GM10266 (cell line): ENCODE measurements around the gene SLC39A11.

Source experiments
- DNase-seq: peaks from one replicate; pipeline ENCODE4 v3.0.0; 2012; ENCODE audit errors: extremely low spot score
- TF ChIP-seq, protein P1 (sequence below): IDR thresholded peaks from 2 replicates; pipeline ENCODE4 v1.5.1; 2012; ENCODE audit warnings: mild to moderate bottlenecking, low read depth; ENCODE audit not compliant: control insufficient read depth, insufficient read depth; ENCODE audit errors: missing control alignments

Gene SLC39A11

DNA sequence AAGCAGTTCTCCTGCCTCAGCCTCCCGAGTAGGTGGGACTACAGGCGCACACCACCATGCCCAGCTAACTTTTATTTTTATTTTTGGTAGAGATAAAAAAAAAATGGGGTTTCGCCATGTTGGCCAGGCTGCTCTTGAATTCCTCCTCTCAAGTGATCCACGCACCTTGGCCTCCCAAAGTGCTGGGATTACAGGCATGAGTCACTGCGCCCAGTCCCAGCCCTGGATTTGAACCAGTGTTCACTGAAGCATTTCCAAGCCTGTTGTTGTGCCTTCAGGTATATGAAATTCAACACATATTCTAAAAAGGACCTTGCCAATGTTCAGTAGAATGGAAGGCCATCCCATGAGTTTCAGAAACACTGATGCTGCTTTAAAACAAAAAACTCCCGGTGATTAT, 165.3 kb downstream of the SLC39A11 start:
- no peak for DNase-seq
- TF ChIP-seq, protein P1, sequence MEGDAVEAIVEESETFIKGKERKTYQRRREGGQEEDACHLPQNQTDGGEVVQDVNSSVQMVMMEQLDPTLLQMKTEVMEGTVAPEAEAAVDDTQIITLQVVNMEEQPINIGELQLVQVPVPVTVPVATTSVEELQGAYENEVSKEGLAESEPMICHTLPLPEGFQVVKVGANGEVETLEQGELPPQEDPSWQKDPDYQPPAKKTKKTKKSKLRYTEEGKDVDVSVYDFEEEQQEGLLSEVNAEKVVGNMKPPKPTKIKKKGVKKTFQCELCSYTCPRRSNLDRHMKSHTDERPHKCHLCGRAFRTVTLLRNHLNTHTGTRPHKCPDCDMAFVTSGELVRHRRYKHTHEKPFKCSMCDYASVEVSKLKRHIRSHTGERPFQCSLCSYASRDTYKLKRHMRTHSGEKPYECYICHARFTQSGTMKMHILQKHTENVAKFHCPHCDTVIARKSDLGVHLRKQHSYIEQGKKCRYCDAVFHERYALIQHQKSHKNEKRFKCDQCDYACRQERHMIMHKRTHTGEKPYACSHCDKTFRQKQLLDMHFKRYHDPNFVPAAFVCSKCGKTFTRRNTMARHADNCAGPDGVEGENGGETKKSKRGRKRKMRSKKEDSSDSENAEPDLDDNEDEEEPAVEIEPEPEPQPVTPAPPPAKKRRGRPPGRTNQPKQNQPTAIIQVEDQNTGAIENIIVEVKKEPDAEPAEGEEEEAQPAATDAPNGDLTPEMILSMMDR: no peak

DNA sequence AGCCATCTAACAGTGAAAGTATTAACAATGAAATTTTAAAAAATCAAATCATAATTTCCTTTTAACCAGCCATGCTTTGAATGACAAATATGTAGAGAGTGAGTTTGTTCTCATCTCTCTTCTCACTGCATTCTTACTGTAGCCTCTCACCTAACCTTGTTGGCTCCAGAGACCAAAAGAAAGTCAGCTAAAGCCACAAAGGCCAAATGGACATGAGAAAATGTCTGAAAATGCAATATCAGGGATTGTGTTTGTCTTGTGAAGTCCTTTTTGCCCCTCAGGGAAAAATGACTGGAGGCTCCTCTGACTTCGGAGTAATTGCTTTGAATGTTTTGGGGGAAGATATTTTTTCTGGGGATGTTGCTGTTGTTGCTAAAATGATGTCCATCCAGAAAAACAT, 166.3 kb downstream of the SLC39A11 start:
- no peak for DNase-seq
- TF ChIP-seq, protein P1: no peak

DNA sequence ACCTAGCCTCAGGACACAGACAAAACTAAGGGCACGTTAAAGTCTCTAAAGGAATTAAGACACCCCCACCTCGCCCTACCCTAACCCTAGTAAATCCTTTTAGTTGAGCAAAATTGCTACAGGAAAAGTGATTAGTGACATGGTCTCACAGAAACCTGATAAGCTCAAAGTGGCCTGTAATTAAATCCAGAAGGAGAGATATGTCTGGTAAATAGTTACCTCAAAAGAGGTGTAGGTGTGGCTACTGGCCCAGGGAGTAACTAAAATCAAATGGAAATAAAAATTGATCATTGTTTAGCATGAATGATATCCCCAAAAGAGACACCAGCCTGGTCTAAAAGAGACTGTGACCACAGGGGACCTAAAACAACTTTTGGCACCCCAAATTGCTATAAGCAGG, 168.3 kb downstream of the SLC39A11 start:
- DNase-seq: no peak
- TF ChIP-seq, protein P1: no peak

DNA sequence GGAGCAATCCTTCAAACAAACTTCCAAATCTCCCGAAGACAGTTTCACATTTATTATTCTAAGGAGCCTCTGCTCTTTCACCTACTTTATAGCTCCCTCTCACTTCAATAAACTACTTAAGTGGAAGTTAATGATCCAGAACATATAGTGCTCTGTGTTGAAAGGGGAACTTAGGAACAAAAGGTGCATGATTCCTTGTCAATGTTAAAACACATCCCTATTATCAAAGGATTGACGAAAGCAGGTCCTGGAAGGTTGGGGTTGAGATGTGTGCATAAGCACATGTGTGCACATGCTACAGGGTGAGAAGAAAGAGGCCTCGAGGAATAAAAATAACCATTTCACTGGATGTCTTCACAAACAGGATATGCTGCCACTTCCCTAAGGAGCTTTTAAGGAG, 170.3 kb downstream of the SLC39A11 start:
- DNase-seq: no peak
- TF ChIP-seq, protein P1: no peak

DNA sequence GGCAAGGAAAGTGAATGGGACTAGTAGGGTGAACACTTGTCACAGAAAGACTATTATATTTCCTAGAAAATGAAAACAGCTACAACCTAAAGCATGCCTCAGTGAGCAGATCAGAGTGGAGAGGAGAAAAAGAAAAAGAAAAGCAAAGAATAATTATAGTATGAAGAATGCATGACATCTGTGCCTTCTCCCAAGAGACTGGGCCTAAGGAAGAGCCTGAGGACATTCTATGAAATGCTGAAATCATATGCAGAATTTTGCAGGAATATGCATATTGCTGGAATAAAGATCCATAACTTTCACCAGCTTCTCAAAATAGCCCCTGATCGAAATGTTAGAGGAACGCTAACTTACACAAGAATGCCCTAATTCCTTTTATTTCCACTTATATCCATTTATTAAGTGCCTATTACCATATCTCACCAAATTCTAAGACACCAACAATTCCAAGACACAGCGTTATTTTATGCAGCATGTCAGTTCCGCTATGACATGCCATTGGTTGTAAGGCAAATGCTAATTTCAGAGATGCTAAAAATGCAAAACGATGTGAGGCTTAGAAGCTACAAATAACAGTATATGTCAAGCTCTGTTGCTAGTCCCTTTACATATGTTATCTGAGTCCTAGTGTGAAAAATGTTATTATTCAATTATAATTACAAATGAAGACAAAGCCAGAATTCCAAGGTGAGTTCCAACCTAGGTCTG, 171.0 kb downstream of the SLC39A11 start:
- TF ChIP-seq, protein P1: no peak
- no peak for DNase-seq

DNA sequence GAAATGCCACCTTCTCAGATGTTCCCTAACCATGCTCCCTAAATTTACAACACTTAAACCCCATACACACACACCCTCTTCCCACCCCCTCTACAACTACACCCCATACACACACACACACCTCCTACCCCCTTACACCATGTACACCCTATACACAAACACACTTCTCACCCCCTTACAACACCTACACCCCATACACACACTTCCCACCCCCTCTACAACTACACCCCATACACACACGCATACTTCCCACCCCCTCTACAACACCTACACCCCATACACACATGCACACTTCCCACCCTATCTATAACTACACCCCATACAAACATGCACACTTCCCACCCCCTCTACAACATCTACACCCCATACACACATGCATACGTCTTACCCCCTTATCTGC, 172.0 kb downstream of the SLC39A11 start:
- TF ChIP-seq, protein P1: no peak
- DNase-seq: no peak

DNA sequence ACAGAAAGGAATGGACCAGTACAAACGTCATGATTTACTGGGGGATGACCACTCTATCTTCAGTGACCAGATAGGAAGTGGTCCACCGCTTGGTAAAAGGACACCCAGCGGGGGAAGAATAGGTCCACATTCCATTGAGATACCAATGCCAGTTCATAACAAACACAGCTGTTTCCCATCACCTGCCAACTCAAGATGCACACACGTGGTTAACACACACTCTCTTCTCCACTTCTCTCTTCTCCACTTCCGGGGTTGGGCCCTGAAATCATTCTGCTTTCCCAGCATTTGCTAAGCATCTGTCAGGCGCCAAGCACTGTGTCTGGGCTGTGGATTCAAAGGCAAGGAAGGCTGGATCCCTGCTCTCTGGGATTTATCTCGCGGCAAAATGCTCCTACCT, 175.5 kb downstream of the SLC39A11 start:
- no peak for DNase-seq
- TF ChIP-seq, protein P1: no peak
